ENCODE results near the gene TCF4. TPM values are rescaled to one million over a fixed set of nuclear protein-coding genes. Genes with fewer than 3 reads are reported as not detected.

The TCF4 gene
- total RNA-seq, 1 donor from 2014 or later = 3.9 TPM

DNA sequence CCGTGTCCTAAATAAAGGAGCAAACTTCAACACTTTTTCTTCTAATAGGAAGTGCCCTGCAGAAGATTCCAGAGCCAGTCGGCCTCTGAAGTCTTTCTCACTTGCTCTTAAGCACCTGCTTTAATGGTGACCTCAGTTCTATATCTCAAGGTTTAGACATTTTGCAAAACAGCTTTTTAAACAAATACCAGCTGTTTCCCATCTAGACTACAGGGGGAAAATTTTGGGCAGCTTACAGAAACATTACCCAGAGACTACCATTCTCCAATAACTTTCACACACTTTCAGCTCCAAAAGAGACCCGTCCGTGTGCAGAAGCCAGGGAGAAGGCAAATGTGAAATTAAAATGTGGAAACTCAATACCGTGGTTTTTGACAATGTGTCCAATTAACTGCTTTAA, 343.4 kb downstream of the TCF4 start:
- intact Hi-C loops (cut with micrococcal nuclease) = no loop called here

DNA sequence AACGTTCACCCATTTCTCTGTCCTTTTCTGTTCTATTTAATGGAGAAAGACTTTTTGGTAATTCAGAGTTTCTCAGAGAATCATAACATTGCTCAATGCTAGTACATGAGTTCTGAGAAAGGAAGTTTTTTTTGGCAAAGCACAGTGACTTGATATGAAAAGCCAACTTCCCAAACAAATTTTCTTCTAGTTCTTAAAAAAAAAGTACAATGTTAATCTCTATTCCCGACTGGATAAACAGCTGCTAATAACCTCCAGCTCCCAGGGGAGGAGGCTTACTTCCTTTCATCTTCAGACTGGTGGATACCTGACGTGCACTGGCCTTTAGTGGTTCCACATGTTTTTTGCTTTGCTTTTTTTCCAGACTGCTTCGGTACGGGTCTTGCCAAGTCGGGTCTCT, 344.1 kb downstream of the TCF4 start:
- intact Hi-C loops (cut with micrococcal nuclease) = no loop called here

DNA sequence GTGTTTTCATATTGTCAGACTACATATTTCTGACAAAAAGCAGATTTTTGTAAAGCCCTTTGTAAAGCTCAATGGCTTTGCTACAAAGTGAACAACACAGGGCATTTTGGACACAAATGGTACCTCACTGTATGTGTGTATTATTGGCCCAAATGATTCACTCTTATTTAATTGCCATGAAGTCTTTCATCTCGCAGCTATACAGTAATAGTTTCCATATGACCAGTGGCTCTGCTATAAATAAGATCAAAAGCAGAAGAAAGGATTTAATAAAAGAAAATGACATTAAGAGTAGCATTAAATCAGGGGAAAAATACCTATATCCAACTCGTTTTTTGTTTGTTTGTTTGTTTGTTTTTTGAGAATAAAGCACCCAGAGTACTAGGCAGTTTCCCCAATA, 344.7 kb downstream of the TCF4 start:
- intact Hi-C loops (cut with micrococcal nuclease) = no loop called here

DNA sequence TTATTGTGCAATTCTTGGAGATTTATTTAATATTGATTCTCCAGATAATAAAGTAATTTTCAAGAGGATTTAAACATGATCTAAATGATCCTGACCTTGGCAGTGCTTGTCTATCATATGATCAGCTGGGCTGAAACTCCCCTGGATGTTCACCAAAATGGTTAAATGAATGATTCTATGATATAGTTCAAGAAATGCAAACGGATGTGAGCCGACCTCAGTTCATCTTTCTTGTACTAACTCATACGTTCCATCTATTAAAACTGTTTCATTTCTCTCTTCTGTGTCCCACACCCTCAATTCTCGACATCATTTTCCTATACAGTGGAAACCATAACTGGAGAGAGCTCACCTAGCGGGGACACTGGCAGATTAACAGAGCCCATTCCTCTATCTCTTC, 347.0 kb downstream of the TCF4 start:
- intact Hi-C loops (cut with micrococcal nuclease) = no loop called here

DNA sequence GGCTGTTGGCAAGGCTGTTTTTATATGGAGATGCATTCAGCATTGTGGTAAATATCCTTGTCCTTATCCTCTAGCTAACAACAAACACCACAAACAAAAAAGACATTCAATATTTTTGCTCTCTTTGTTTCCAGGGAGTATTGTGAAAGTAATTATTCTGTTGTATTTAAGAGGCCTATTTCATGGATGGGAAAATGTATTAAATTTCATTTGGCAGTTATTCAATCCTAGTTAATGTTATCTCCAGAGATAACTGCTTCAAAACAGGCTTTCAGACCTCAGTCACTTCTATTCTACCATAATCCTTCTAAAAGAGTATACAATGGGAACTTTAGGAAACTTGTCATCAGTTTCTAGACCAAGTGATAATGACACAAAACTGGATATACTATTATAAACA, 348.3 kb downstream of the TCF4 start:
- intact Hi-C loops (cut with micrococcal nuclease) = loop anchor here (5.0 kb wide), 1 partner anchor 83 kb away; no protein-coding TSS in a partner anchor

DNA sequence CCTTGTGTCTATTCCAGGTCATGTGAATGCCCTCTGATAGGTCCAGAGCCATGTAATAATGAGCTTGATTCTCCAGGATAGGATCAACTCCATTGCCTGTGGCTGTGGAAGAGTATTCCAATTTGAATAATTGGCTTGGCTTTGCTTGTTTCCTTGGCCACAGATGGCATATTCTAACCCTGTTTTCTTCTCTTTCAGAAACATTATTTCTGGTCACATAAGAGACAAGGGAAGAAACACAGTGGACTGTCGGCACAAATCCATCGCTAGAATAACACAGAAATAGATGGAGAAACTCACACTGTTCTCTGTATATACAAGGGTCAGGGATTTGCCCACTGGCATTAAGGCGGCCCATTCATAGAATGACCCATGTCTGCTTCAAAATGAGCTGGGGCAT, 350.3 kb downstream of the TCF4 start:
- intact Hi-C loops (cut with micrococcal nuclease) = loop anchor here (5.0 kb wide), 1 partner anchor 85 kb away; no protein-coding TSS in a partner anchor

DNA sequence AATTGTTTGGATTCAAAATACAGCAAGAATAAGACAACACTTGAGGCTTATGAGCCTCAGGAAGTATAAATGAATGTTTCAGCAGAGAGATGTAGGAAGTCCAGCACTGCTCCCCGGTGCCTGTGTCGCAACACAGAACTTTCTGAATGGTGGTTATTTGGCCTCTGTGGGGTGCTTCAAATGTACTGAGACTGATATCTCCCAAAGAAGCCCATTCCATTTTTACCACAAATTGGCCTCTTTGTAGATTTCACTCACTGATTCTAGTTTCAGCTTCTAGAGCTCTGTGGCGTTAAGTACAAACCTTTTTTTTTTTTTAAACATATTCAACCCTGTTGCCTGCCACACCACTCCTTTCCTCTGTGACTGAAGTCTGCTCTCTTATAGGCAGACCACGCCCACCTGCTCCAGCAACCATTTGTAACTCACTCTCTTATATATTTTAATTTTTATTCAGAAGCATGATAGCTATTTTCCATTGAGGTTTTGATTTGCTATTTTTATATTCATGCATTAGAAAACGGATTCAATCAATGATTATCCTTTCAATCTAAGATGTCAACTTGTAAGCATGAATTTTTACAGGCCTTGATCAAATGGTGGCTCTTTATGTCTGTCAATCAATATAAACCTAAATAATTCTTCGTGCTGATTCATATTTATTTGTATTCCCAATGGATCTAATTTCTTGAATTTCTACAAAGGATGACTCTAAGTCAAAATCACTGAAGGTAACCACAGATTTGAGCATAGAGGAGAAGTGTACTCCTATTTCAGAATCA, 351.7 kb downstream of the TCF4 start:
- intact Hi-C loops (cut with micrococcal nuclease) = loop anchor here (5.0 kb wide), 1 partner anchor 86 kb away; no protein-coding TSS in a partner anchor

DNA sequence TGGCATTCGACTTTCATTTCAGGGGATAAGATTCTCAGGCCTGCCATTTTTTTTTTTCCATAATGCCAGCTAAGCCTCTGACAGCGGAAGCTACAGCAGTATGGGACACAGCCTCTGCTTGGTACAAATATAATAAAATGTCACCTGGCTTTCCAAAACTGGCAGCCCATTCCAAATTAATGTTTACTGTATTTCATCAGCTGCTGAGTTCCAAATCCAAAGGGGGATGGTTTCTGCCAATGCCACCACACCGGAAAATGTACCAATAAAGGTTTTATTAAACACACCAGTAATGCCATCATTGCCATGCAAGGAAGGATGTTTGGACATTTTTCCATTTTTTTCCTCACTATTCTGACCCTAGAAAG, 352.9 kb downstream of the TCF4 start:
- intact Hi-C loops (cut with micrococcal nuclease) = loop anchor here (5.0 kb wide), 1 partner anchor 87 kb away; no protein-coding TSS in a partner anchor

DNA sequence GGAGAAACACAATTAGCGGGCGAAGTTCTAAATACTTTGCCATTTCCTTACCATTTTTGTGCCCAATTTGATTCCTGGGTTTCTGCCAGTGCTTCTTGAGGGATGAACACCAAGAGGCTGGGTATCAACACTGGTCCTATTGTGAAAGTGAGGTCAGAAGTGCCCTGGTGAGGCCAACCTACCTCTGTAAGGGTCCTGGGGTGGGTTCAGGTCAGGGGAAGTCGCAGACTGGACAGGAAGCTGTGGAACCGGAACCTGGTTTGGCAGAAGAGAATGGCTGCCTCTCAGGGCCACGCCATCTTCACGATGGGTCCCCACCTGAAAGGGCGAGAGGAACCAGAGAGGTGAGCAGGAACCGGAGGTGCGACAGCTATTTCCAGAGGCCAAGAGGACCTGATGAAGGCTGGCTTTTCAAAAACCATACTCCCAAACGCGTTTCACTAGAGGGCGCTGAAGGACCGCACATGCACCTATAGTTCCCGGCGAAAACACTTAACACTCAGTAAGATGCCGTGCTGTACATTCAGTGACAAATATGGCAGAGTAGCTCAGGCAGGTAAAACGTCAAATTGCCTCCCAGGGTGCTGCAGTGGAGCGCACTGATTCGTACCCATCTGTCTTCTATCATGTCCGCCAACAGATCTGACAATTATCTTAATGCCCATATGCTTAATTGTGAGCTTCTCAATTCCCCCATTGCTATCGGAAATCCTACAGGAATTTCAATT, 353.5 kb downstream of the TCF4 start:
- intact Hi-C loops (cut with micrococcal nuclease) = loop anchor here (1.0 to 5.0 kb wide), 5 partner anchors 41 to 1342 kb away; partner anchors contain the start of gene TCF4

DNA sequence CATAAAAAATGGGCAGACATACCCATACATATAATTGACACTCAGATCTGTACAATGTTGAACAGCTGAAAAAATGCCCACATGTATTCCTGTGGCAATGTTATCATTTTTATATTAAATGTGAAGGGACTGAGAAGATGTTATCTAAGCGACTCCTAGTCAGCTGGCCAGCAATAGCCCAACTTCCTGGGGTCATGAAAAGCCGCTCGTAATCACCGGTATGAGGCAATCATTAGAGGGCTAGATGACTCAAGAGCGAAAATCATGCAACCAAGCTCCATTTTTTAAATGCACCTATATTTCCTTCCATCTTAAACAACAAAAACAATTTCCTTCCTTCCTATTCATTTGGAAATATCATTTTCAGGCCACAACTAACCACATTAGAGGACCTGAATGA, 354.1 kb downstream of the TCF4 start:
- intact Hi-C loops (cut with micrococcal nuclease) = loop anchor here (1.0 to 5.0 kb wide), 4 partner anchors 41 to 1342 kb away; partner anchors contain the start of gene TCF4

DNA sequence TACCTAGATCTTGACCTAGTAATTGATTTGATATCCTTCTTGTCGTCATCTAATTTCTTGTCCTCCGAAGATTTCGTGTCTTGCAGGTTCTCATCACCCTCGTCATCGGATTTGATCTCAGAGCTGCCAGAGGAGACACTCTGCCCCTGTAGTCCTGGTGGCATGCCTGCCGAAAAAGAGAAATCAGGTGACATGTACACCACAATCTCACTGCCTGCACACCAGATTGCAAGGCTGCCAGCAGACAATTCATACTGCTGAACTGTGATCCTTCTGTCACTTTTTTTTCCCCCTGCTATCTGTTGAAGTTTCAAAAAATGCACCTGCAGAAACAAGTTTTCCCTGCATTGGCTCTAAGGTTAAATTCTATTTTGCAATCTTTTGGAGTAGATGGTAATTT, 355.5 kb downstream of the TCF4 start:
- intact Hi-C loops (cut with micrococcal nuclease) = loop anchor here (5.0 kb wide), 1 partner anchor 355 kb away; the partner anchor contains the start of gene TCF4

DNA sequence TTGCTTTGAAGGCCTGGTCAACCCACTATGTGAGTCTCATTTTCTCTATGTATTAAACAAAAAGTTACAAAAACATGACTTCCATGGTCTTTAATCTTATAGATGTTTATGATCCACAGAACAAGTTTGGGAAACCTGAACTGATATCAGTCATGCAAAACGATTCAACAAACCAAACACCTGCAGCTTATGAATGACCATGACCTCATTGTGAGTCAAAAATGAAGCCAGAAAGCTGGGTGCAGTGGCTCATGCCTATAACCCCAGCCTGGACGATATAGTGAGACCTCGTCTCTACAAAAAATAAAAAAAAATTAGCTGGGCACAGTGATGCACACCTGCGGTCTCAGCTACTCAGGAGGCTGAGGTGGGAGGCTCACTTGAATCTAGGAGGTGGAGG, 358.3 kb downstream of the TCF4 start:
- intact Hi-C loops (cut with micrococcal nuclease) = loop anchor here (5.0 kb wide), 1 partner anchor 358 kb away; the partner anchor contains the start of gene TCF4

DNA sequence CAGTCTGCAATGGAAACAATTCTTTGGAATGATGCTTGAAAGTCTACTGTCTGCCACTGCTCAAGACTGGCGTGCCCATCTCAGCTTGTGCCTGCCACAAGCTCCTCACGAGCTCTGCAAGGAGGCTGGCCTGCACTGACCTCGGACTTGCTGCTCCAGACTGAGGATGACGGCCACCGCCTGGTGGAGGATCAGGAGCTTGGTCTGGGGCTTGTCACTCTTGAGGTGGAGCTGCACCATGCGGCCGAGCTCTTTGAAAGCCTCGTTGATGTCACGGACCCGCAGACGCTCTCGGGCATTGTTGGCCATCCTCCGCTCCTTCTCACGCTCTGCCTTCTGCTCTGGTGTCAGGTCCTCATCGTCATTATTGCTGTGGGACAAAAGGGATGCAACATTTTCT, 359.3 kb downstream of the TCF4 start:
- intact Hi-C loops (cut with micrococcal nuclease) = no loop called here

DNA sequence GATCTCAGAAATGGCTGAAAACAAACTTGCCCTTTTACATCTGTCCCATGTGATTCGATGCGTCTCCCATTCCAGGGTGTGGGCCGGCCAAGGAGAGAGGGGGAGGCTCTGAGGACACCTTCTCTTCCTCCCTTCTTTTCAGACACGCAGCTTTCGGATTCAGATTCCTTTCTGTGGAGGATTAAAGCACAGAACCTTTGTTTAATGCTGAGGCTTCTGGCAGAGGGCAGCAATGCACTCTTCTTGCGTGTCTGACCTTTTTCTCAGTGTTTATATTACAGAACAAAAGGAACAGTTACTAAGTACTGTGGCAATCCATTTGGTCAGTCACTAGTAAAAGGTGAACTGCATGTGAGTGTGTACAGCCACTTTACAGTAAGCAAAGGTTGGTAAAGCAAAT, 359.8 kb downstream of the TCF4 start:
- intact Hi-C loops (cut with micrococcal nuclease) = no loop called here

DNA sequence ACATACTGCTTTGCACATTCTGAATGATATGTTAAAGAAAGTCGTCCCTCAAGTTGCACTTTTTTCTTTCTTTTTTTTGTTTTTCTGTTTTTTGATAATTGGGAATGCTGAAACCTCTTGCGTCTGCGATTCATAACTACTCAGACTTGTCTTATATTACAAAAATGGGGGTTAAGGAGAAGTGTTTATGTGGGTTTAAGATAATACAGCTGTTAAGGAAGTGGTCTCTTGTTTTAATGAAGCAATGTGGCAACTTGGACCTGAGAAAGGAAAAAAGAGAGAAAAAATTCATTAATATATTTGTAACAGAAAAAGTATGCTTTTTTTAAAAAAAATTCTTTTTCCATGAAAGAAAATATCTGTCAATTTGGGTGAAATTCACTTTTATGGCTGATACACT, 360.2 kb downstream of the TCF4 start:
- intact Hi-C loops (cut with micrococcal nuclease) = no loop called here

DNA sequence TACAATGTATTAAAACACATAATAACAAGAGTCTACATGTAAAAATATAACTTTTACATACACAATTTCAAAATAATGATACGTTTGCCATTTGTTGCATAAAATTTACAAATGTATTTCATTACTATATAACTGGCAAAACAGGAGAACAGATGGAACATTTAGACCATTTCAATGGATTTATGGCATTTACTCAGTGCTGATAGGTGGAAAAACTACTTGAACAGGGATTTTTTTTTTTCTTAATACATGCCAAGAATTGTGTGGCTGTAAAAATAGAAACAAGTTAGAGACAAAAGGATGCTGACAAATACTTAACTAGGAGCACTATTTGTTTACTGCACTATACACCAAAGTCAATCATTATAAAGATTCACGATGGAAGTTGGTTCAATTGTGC, 361.9 kb downstream of the TCF4 start:
- intact Hi-C loops (cut with micrococcal nuclease) = no loop called here

DNA sequence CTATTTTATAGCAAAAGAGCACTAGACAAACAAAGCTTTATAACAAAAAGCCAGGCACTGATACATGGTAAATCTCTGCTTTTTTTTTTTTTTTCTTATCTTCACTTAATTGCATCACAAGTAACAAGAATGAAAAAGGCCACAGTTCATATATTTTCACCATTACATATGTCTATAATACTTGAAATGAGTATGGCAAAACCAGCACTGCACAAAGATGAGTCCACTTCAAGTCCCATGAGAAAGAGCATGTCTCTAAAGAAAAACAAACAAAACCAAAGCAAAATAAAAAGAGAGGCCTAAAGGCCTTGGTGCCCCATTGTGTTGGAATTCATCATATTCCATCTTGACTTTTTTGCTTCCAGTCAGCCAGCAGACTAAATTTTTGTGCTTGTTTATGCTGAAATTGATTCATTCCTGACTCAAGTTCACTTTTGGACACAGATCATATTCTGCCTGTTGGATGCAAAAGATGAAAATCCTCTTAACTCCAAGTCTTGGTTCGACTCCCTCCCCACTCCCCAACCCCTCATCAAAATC, 363.8 kb downstream of the TCF4 start:
- intact Hi-C loops (cut with micrococcal nuclease) = no loop called here

DNA sequence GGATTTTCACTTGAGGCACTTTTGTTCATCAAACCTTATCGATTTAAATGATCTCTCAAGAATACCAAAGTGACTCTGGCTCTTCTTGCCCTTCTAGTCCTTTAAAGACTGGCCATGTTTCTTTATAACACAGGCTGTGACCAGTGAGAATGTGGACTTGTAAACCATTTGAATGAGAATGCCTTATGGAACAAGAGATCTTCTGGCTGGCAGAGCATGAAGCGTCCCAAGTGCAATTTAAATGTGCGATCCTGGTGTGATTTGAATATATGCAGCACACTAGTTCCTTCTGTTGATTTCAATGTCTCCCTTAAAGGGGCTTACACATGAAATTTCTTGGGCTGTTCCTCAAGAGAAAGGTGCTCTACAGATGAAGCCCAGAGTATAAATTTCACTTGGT, 366.4 kb downstream of the TCF4 start:
- intact Hi-C loops (cut with micrococcal nuclease) = no loop called here

DNA sequence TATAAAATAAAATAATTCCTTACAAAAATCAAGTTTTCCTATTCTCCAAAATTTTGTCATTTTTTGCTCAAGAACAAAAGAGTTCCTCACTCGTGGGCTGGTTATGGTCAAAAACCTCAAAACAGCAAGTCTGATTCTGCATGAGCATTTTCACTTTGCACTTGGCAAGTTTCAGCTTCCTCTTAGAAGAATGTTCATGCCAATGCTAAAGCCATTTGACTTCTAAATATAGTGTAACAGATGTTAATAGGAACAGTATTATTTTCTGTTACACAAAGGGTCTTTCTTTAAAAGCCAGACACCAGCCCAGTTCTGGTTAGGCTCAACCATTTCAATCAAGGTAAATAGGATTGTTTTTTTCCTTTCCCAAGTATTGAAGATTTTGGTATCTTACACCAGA, 367.5 kb downstream of the TCF4 start:
- intact Hi-C loops (cut with micrococcal nuclease) = no loop called here

DNA sequence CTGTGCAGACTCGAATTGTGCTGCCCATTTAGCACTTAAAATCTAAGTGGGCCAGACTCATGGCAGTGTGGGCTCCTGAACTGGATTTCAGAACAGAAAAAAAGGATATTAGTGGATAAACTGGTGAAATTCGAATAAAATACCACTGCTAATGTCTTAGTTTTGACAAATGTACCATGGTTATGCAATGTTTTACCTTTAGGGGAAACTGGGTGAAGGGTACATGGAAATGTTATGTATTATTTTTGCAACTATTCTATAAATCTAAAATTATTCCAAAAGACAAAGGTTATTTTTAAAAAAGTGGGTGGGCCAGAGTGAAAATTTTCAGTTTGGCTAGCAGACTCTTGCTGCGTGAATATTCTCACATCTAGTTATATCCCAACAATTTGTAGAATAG, 368.2 kb downstream of the TCF4 start:
- intact Hi-C loops (cut with micrococcal nuclease) = no loop called here

DNA sequence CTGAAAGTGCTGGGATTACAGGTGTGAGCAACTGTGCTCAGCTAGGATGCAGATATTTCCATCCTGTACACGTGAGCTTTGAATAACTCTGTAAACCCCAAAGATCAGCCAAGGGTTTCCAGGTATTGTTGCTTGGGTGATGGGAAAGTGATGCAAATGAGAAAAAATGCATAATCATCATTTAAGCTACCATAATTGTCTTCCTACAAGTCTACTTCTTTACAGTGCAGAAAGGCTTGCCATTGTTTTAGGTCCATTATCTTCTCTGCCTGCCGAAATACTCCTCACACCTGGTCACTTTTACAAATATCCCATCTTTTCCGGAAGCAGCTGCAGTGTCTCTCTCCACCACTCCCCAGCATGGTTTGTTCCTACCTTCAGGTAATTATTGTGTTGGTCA, 368.9 kb downstream of the TCF4 start:
- intact Hi-C loops (cut with micrococcal nuclease) = no loop called here

DNA sequence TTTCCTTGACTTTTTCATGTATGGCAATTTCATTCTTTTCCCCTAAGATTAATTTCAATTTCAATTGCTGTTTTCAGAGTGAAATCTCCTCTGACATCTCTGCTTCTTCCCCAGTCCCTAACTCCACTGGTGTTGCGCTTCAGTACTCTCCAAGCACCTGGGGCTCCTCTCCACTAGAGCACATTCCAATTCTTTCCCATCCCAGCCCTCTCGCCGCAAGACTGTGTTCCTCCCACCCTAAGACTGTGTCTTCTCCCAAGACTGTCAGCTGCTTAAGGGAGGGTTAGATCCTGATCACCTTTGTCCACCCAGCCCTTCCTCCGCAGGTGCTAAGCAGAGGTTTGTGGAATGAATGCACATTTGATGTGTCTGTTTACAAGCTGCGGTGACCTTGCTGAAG, 373.0 kb downstream of the TCF4 start:
- intact Hi-C loops (cut with micrococcal nuclease) = no loop called here

Measured in T-helper 1 cell treated with Interleukin-12 subunit alpha and Interleukin-12 subunit beta and Interleukin-4 antibody, amounts not matched to agents 30 ng/mL and 1 ng/mL, for 36 hours (primary cell).